ENCODE data around the gene KCNIP3.
"Not testable (repeated sequence)": the region's sequence is repeated elsewhere in the genome, so short reads cannot be mapped to it uniquely, and the experiment has no call there.

KCNIP3 gene

GRCh38 chr2:95372216-95372829 is 75.2 kb downstream of the KCNIP3 start:
- DNase-seq (ENCODE audit: low read depth): no peak

- DNase-seq (ENCODE audit: low read depth): no peak
Measured at GRCh38 chr2:95372845-95373244, 75.7 kb downstream of the KCNIP3 start.

GRCh38 chr2:95374029-95374428 is 76.9 kb downstream of the KCNIP3 start:
- no peak for DNase-seq (ENCODE audit: low read depth)

- no peak for DNase-seq (ENCODE audit: low read depth)
Measured at GRCh38 chr2:95374451-95374920, 77.3 kb downstream of the KCNIP3 start.

- DNase-seq (ENCODE audit: low read depth): peak; percentile 7
Measured at GRCh38 chr2:95374921-95375471, 77.8 kb downstream of the KCNIP3 start.

- no peak for DNase-seq (ENCODE audit: low read depth)
Measured at GRCh38 chr2:95375532-95376150, 78.5 kb downstream of the KCNIP3 start.

GRCh38 chr2:95376311-95377215 is 79.4 kb downstream of the KCNIP3 start:
- no peak for DNase-seq (ENCODE audit: low read depth)

- no peak for DNase-seq (ENCODE audit: low read depth)
Measured at GRCh38 chr2:95377216-95378123, 80.3 kb downstream of the KCNIP3 start.

- not testable (repeated sequence) for DNase-seq (ENCODE audit: low read depth)
Measured at GRCh38 chr2:95378281-95378680, 81.1 kb downstream of the KCNIP3 start.

GRCh38 chr2:95379371-95379831 is 82.3 kb downstream of the KCNIP3 start:
- DNase-seq (ENCODE audit: low read depth): no peak

- DNase-seq (ENCODE audit: low read depth): no peak
Measured at GRCh38 chr2:95380280-95380679, 83.1 kb downstream of the KCNIP3 start.

- DNase-seq (ENCODE audit: low read depth): no peak
Measured at GRCh38 chr2:95380731-95381130, 83.6 kb downstream of the KCNIP3 start.

GRCh38 chr2:95381212-95382191 is 84.4 kb downstream of the KCNIP3 start:
- DNase-seq (ENCODE audit: low read depth): no peak

GRCh38 chr2:95382192-95382591 is 85.0 kb downstream of the KCNIP3 start:
- DNase-seq (ENCODE audit: low read depth): no peak

GRCh38 chr2:95382686-95383634 is 85.8 kb downstream of the KCNIP3 start:
- no peak for DNase-seq (ENCODE audit: low read depth)

- no peak for DNase-seq (ENCODE audit: low read depth)
Measured at GRCh38 chr2:95383635-95384027, 86.5 kb downstream of the KCNIP3 start.

- no peak for DNase-seq (ENCODE audit: low read depth)
Measured at GRCh38 chr2:95384854-95385569, 87.9 kb downstream of the KCNIP3 start.

GRCh38 chr2:95385570-95385984 is 88.4 kb downstream of the KCNIP3 start:
- no peak for DNase-seq (ENCODE audit: low read depth)

Measured in amniotic epithelial cell (primary cell).